Heart right ventricle (tissue), 16 donors: ENCODE data around the gene SLC28A3. TPM values are rescaled to one million over a fixed set of nuclear protein-coding genes. Genes with fewer than 3 reads are reported as not detected.
A peak's percentile ranks its signal among the peaks of the same experiment; 100 is the strongest.

Experiments used
- ATAC-seq, 8 donors: fragments of 200-7000 bp; cut with Tn5 transposase; one replicate each; pipeline ENCODE4 v1.9.1; 2020; ENCODE audit warnings: mild to moderate bottlenecking in 8 of 8, moderate library complexity in 8 of 8, moderate number of reproducible peaks in 1 of 8
- DNase-seq, 2 donors: peaks; one replicate each; pipeline ENCODE4 v3.0.0-alpha.2; 2020
- H3K27ac ChIP-seq, 10 donors: fragments of 200-600 bp; sonication (generic) in 2 of 10; one replicate each; pipeline versions ENCODE4 v1.5.0 to v1.8.0; 2020 to 2022; ENCODE audit warnings: mild to moderate bottlenecking in 3 of 10
- H3K27me3 ChIP-seq, 7 donors: fragments of 200-600 bp; one replicate each; pipeline ENCODE4 v1.8.0; 2021 to 2022; ENCODE audit warnings: mild to moderate bottlenecking in 2 of 7
- H3K36me3 ChIP-seq, 9 donors: fragments of 200-600 bp; sonication (generic) in 1 of 9; one replicate each; pipeline versions ENCODE4 v1.5.0 to v1.8.0; 2020 to 2022; ENCODE audit warnings: mild to moderate bottlenecking in 2 of 9
- H3K4me1 ChIP-seq, 9 donors: fragments of 200-600 bp; sonication (generic) in 1 of 9; one replicate each; pipeline versions ENCODE4 v1.5.0 to v1.8.0; 2020 to 2022; ENCODE audit warnings: mild to moderate bottlenecking in 4 of 9
- H3K4me3 ChIP-seq, 10 donors: fragments of 200-600 bp; sonication (generic) in 2 of 10; one replicate each; pipeline versions ENCODE4 v1.5.0 to v1.8.0; 2020 to 2022; ENCODE audit warnings: mild to moderate bottlenecking in 7 of 10, moderate library complexity in 2 of 10
- H3K9me3 ChIP-seq, 11 donors: fragments of 200-600 bp in 10 of 11; sonication (generic) in 2 of 11; one replicate each; pipeline versions ENCODE4 v1.5.0 to v1.8.0; 2013 to 2022; ENCODE audit warnings: mild to moderate bottlenecking in 2 of 11, control low read depth in 1 of 11, moderate library complexity in 1 of 11
- WGBS, 2 donors: extraction: QIAGEN DNeasy Blood & Tissue Kit; methylation state at CpG; one replicate each; pipeline ENCODE4 v1.1.7; 2013; ENCODE audit warnings: inconsistent platforms in 1 of 2; 5-methylcytosine and 5-hydroxymethylcytosine counted together
- intact Hi-C, 10 donors: fragments of 100-400 bp; cut with DNase I; formaldehyde crosslinking; loops; one replicate each; pipeline versions ENCODE4 v1.11.1 to v1.14.2; 2022
- polyA plus RNA-seq, 2 donors: library from polyadenylated mRNA; stranded (reverse); fragments of 200-250 nt; gene quantifications; one replicate each; pipeline ENCODE4 v1.2.3, GENCODE V29; 2013
- total RNA-seq, 10 donors: library from RNA; stranded (reverse); fragmentation: NEBNext Ultra II Directional in 3 of 10; extraction: Animal tissue kit (Norgen Biotek cat#: 25700) in 3 of 10; gene quantifications; one replicate each; pipeline versions ENCODE4 v1.2.1 to v1.2.4, GENCODE V29; 2021 to 2023
- TF ChIP-seq, protein P1 (sequence below), 9 donors: fragments of 200-600 bp; sonication (generic) in 2 of 9; IDR thresholded peaks; one replicate each; pipeline versions ENCODE4 v1.5.0 to v1.8.0; 2021 to 2022; ENCODE audit warnings: antibody characterized with exemption in 9 of 9, mild to moderate bottlenecking in 5 of 9, moderate library complexity in 1 of 9
- donor health status: Arrhythmogenic right ventricular cardiomyopathy.
- donor health status: ischemic (EF 13 %, LVEDD 7.1; RV severe dilation, severe dysfunction).
- donor health status: healthy with polysubstance abuse.
- donor health status: DM: no; HTN: yes; CAD: no.
- donor health status: DM: no; HTN: no; CAD: no.
- donor health status: ischemic (EF 25% LVEDD 6.9; RV normal size, moderate dysfunction).
- donor health status: ischemic (EF 25% LVEDD 5.7; RV mildly dilated, moderate dysfunction).
- donor health status: healthy.
- donor health status: DM: yes; HTN: yes; CAD: no.
- donor health status: Ischemic cardiomyopathy.
- donor health status: ischemic (EF 35%, LVEDD 5.7; RV mildly dilated, moderate dysfunction).
- donor health status: nonischemic (EF 11% LVEDD 7.7; RV severe dilation, severe dysfunction).
- donor health status: DM: yes; HTN: yes; CAD: no.
- donor health status: PGD.
- donor health status: ischemic (EF 29% LVEDD 5.4; RV normal size, mild dysfunction).
- donor health status: nonischemic (EF 23%, LVEDD 6.1; RV moderate dilation, normal function).

The SLC28A3 gene
- total and polyA plus RNA-seq, 12 donors = 0.01 to 0.65 (median 0.18) TPM; not detected in 1

DNA sequence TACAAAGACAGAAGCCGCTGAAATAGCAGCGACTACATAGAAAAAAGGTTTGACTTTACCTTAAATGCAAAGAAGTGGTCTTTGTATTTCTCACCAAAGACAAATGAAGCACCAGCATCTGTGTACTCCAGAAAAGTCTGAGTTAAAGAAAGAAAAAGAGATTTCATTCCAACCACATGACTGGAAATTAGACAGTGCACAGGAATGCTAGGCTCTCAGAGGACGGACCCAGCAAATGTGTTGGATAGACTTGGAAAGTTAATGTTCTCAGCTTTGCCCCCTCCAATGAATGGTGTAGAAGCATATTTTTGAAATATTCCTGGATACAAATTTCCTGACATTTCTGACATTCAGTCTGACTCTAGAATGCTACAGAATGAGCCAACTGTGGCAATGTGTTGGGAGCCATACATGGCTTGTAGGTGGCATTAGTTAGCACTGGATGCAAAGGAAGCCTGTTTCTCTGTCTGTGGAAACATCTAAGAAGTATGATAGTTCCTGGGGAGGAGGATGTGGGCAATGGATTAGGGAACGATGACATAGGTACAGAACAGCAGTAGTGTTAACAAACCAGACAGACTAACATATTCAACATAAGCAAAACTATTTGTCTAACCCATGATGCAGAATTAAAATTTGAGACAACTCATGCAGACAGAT, 43.3 kb downstream of the SLC28A3 start:
- ATAC-seq (no peak), DNase-seq (no peak)
- peak overlapping the region in 1 of 10 donors; percentile 77 for H3K27ac ChIP-seq
- no peaks in the 10 kb centered on the region for H3K36me3 ChIP-seq
- H3K27me3 ChIP-seq = no peaks in the 10 kb centered on the region
- H3K4me3 ChIP-seq = no peak overlapping the region
- TF ChIP-seq, protein P1, sequence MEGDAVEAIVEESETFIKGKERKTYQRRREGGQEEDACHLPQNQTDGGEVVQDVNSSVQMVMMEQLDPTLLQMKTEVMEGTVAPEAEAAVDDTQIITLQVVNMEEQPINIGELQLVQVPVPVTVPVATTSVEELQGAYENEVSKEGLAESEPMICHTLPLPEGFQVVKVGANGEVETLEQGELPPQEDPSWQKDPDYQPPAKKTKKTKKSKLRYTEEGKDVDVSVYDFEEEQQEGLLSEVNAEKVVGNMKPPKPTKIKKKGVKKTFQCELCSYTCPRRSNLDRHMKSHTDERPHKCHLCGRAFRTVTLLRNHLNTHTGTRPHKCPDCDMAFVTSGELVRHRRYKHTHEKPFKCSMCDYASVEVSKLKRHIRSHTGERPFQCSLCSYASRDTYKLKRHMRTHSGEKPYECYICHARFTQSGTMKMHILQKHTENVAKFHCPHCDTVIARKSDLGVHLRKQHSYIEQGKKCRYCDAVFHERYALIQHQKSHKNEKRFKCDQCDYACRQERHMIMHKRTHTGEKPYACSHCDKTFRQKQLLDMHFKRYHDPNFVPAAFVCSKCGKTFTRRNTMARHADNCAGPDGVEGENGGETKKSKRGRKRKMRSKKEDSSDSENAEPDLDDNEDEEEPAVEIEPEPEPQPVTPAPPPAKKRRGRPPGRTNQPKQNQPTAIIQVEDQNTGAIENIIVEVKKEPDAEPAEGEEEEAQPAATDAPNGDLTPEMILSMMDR (IDR thresholded peaks at IDR 0.05) = no peak
- peaks cover 0 to 42% (median 0%) of the 10 kb centered on the region in 9 donors for H3K4me1 ChIP-seq
- intact Hi-C loops = no loop called here
- WGBS, 2 donors = 91% methylated on average over 4 of the region's 4 CpGs
- H3K9me3 ChIP-seq = no peaks in the 10 kb centered on the region

- Histone ChIP-seq H3K9me3 (no peaks in the 10 kb centered on the region), H3K27me3 (no peaks in the 10 kb centered on the region), H3K27ac (peak overlapping the region in 1 of 10 donors; percentile 77), H3K36me3 (no peaks in the 10 kb centered on the region), H3K4me1 (peaks cover 0 to 32% (median 0%) of the 10 kb centered on the region in 9 donors), H3K4me3 (no peak overlapping the region)
- TF ChIP-seq, protein P1 (IDR thresholded peaks at IDR 0.05) = no peak
- ATAC-seq = no peak
- no peak for DNase-seq
- 75 to 86% methylated on average over 7 of the region's 7 CpGs for WGBS, 2 donors
- intact Hi-C loops = no loop called here
These were observed 44.3 kb downstream of the SLC28A3 start for GRCh38 chr9:84296146-84296843.

DNA sequence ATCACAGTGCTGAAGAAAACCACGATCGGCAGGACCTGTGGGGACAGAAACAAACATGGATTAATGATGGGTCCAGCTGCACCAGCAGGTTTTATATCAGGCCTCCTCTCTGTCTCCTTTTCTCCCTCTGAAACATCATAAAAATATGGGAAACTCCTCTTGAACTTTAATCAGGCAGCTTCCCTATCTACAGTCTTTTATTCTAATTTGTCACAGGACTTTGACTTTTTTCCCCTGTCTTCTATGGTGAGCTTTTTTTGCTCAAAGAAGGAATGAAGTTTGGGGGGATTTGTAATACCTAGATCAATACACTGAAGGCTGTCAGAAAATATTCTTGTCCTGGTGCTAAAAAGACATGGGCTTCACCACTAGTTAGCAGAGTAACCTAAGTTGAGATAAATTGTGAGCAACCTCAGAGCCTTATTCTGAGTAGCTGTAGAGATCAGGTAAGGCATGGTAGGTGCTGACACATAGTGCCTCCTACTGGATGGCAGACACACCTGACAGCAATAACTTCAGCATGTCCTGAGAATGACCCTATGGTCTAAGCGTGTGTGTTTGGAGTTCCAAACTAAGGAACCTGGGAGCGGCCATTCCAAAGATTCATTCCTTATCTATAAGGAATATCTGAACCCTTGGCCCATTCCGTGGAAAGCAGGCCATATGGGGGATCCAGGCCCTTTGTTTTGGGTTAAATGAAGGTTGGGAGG, 46.2 kb downstream of the SLC28A3 start:
- ATAC-seq = no peak
- H3K4me1 ChIP-seq = peaks cover 0 to 32% (median 0%) of the 10 kb centered on the region in 9 donors
- TF ChIP-seq, protein P1 (IDR thresholded peaks at IDR 0.05) = no peak
- 87 to 90% methylated on average over 5 of the region's 5 CpGs for WGBS, 2 donors
- H3K27ac ChIP-seq = no peak overlapping the region
- DNase-seq = no peak
- intact Hi-C loops = no loop called here
- H3K4me3 ChIP-seq = no peak overlapping the region
- no peaks in the 10 kb centered on the region for H3K27me3 ChIP-seq
- H3K36me3 ChIP-seq = no peaks in the 10 kb centered on the region
- no peaks in the 10 kb centered on the region for H3K9me3 ChIP-seq

DNA sequence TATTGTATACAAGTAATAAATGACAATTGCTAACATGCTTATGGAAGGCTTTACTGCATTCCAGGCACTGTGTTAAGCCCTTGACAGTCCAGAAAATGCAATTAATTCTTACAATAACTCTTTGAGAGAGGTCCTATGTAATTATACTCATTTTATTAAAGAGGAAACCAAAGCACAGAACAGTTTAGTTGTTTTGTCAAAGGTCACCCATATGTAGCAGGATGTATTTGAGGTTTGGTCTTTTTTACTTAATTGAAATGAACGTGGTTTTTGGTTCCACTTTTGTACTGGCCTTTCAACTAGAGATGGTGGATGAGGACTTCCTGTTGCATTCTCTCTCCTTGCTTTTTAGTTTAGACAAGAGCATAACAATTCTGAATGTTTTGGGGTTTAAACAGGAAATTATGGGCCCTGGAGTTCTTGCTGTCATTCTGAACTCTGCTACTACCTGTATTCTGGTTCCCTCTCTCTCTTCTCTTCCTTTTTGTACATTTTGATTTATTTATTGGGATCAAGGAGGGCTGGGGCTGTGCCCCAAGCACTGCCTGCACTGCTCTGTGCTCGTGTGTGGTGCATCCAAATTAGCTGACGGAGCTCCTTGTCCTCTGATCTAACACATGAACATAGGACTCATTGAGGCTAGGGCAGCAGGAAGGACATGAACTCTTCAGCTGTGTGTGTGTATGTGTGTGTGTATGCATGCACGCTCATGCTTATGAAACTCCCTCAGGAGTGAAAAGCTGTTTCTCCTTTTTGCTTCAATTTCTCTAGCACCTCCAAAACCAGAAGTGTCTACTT, 47.4 kb downstream of the SLC28A3 start:
- DNase-seq = no peak
- Histone ChIP-seq H3K27ac (peak overlapping the region in 1 of 10 donors; percentile 73), H3K27me3 (no peaks in the 10 kb centered on the region), H3K4me3 (no peak overlapping the region), H3K9me3 (no peaks in the 10 kb centered on the region), H3K4me1 (peaks cover 0 to 32% (median 0%) of the 10 kb centered on the region in 9 donors), H3K36me3 (no peaks in the 10 kb centered on the region)
- TF ChIP-seq, protein P1 (IDR thresholded peaks at IDR 0.05) = no peak
- peak in 1 of 8 donors; percentile 35 for ATAC-seq
- intact Hi-C loops = no loop called here
- 75 to 79% methylated on average over 4 of the region's 4 CpGs for WGBS, 2 donors
